HG03045 (cell line): Measurements from ENCODE around the gene SLC22A23.

Experiments used
- ATAC-seq: cut with Tn5 transposase; IDR thresholded peaks from one replicate; pipeline ENCODE4 v1.9.1; 2021; ENCODE audit warnings: mild to moderate bottlenecking, moderate library complexity; ENCODE audit not compliant: unreplicated experiment

Gene SLC22A23

GRCh38 chr6:3276174-3277167 is 180.4 kb downstream of the SLC22A23 start:
- no peak for ATAC-seq

GRCh38 chr6:3273707-3274521 is 182.9 kb downstream of the SLC22A23 start:
- ATAC-seq = no peak

GRCh38 chr6:3272911-3273547 is 183.8 kb downstream of the SLC22A23 start:
- ATAC-seq = no peak

GRCh38 chr6:3271756-3272155 is 185.1 kb downstream of the SLC22A23 start:
- ATAC-seq = no peak

GRCh38 chr6:3270258-3270657 is 186.6 kb downstream of the SLC22A23 start:
- no peak for ATAC-seq

GRCh38 chr6:3269281-3269975 is 187.4 kb downstream of the SLC22A23 start:
- ATAC-seq = no peak

GRCh38 chr6:3268680-3269079 is 188.2 kb downstream of the SLC22A23 start:
- ATAC-seq = no peak

GRCh38 chr6:3267162-3267561 is 189.7 kb downstream of the SLC22A23 start:
- ATAC-seq = no peak

- no peak for ATAC-seq
Observed at GRCh38 chr6:3266170-3266569, 190.7 kb downstream of the SLC22A23 start.

- ATAC-seq = no peak
Observed at GRCh38 chr6:3265671-3266070, 191.2 kb downstream of the SLC22A23 start.

GRCh38 chr6:3264356-3264755 is 192.5 kb downstream of the SLC22A23 start:
- no peak for ATAC-seq

- no peak for ATAC-seq
Observed at GRCh38 chr6:3263096-3263495, 193.8 kb downstream of the SLC22A23 start.

- no peak for ATAC-seq
Observed at GRCh38 chr6:3261921-3262320, 194.9 kb downstream of the SLC22A23 start.

GRCh38 chr6:3261518-3261820 is 195.4 kb downstream of the SLC22A23 start:
- no peak for ATAC-seq

GRCh38 chr6:3260772-3261517 is 195.9 kb downstream of the SLC22A23 start:
- no peak for ATAC-seq

- no peak for ATAC-seq
Observed at GRCh38 chr6:3260296-3260695, 196.6 kb downstream of the SLC22A23 start.

GRCh38 chr6:3259491-3259958 is 197.3 kb downstream of the SLC22A23 start:
- peak; percentile 33 for ATAC-seq

GRCh38 chr6:3258720-3259490 is 197.9 kb downstream of the SLC22A23 start, which contains the start of gene PSMG4:
TSS of gene PSMG4 (plus strand) at chr6:3258947. CDS start at chr6:3259023, 76 bp downstream.
- peak; percentile 80 for ATAC-seq

GRCh38 chr6:3258201-3258600 is 198.6 kb downstream of the SLC22A23 start:
- no peak for ATAC-seq
